ENCODE measurements around the gene PRDM2.

Gene PRDM2

DNA sequence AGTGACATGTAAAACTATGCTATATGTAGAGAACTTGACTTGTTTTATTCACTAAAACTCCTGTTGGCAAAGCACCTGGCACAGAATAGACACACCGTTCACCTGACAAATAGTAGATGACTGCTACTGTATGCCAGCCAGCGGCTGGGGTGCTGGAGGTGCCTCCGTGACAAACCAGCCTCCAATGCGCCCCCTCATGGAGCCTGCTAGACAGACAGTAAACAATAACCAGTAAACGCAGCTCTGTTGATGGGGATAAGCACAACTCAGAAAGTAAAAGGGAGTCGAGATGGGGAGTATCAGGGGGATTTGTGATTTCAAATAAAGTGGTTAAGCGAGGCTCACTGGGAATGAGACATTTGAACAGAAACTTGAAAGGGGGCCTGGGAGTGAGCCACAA, 107.2 kb downstream of the PRDM2 start:
- H3K9me3 ChIP-seq (replicated peaks; ENCODE audit: insufficient read depth, low read length): no peaks in the 10 kb centered on the region
- H4K20me1 ChIP-seq (ENCODE audit: insufficient read depth, low read length): no peaks in the 10 kb centered on the region
- DNase-seq: no peak
- H3F3A ChIP-seq (ENCODE audit: insufficient read depth, low read length): no peaks in the 10 kb centered on the region
- no peaks in the 10 kb centered on the region for H3K9me2 ChIP-seq (replicated peaks; ENCODE audit: insufficient read depth, low read length)
- no peak overlapping the region for H2AFZ ChIP-seq (ENCODE audit: low read length)
- no peak for TF ChIP-seq EZH2phosphoT487 (IDR thresholded peaks at IDR 0.05; ENCODE audit: low read length)
- TF ChIP-seq, protein P1, sequence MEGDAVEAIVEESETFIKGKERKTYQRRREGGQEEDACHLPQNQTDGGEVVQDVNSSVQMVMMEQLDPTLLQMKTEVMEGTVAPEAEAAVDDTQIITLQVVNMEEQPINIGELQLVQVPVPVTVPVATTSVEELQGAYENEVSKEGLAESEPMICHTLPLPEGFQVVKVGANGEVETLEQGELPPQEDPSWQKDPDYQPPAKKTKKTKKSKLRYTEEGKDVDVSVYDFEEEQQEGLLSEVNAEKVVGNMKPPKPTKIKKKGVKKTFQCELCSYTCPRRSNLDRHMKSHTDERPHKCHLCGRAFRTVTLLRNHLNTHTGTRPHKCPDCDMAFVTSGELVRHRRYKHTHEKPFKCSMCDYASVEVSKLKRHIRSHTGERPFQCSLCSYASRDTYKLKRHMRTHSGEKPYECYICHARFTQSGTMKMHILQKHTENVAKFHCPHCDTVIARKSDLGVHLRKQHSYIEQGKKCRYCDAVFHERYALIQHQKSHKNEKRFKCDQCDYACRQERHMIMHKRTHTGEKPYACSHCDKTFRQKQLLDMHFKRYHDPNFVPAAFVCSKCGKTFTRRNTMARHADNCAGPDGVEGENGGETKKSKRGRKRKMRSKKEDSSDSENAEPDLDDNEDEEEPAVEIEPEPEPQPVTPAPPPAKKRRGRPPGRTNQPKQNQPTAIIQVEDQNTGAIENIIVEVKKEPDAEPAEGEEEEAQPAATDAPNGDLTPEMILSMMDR (IDR thresholded peaks at IDR 0.05; ENCODE audit: low read length): no peak
- TF ChIP-seq EZH2 (optimal IDR thresholded peaks at IDR 0.05; ENCODE audit: low read depth, low read length): no peak
- H3K36me3 ChIP-seq (replicated peaks; ENCODE audit: insufficient read depth, low read length): no peaks in the 10 kb centered on the region
- H3K4me1 ChIP-seq (ENCODE audit: low read length): no peaks in the 10 kb centered on the region
- H3K4me2 ChIP-seq (ENCODE audit: low read depth, low read length): no peak overlapping the region
- H3K27me3 ChIP-seq (replicated peaks; ENCODE audit: insufficient read depth, low read length): no peaks in the 10 kb centered on the region
- no peak overlapping the region for H3K27ac ChIP-seq (ENCODE audit: low read length)
- H3K9ac ChIP-seq (ENCODE audit: low read length): no peak overlapping the region
- no peak overlapping the region for H3K4me3 ChIP-seq (ENCODE audit: low read length)
- H3K79me2 ChIP-seq (ENCODE audit: low read length): no peaks in the 10 kb centered on the region

DNA sequence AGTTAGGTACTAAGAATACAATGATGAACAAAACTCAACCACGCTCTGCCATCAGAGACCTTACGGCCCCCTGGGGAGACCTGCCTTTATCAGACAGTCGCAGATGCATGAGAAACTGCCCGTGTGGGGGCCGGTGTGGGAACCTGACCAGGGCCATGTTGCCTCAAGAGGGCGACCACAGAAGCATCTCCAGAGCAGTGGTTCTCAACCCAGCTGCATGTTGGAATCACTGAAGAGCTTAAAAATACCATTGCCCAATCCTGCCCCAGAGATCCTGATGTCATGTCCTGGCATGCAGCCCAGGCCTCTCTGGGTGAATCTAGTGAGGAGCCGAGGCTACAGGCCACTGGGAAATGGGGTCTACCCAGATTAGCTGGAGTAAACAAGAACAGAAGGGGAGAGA, 108.7 kb downstream of the PRDM2 start:
- Histone ChIP-seq H3K27ac (ENCODE audit: low read length) (no peak overlapping the region), H2AFZ (ENCODE audit: low read length) (no peak overlapping the region), H3K9ac (ENCODE audit: low read length) (no peak overlapping the region), H3K9me3 (replicated peaks; ENCODE audit: insufficient read depth, low read length) (no peaks in the 10 kb centered on the region), H3K27me3 (replicated peaks; ENCODE audit: insufficient read depth, low read length) (no peaks in the 10 kb centered on the region), H3K9me2 (replicated peaks; ENCODE audit: insufficient read depth, low read length) (no peaks in the 10 kb centered on the region), H3K36me3 (replicated peaks; ENCODE audit: insufficient read depth, low read length) (no peaks in the 10 kb centered on the region), H3K4me2 (ENCODE audit: low read depth, low read length) (no peak overlapping the region), H4K20me1 (ENCODE audit: insufficient read depth, low read length) (no peaks in the 10 kb centered on the region), H3K4me3 (ENCODE audit: low read length) (no peak overlapping the region), H3K79me2 (ENCODE audit: low read length) (no peaks in the 10 kb centered on the region), H3F3A (ENCODE audit: insufficient read depth, low read length) (no peaks in the 10 kb centered on the region), H3K4me1 (ENCODE audit: low read length) (no peaks in the 10 kb centered on the region)
- DNase-seq: no peak
- no peak for TF ChIP-seq EZH2 (optimal IDR thresholded peaks at IDR 0.05; ENCODE audit: low read depth, low read length)
- TF ChIP-seq, protein P1 (IDR thresholded peaks at IDR 0.05; ENCODE audit: low read length): no peak
- TF ChIP-seq EZH2phosphoT487 (IDR thresholded peaks at IDR 0.05; ENCODE audit: low read length): no peak

GRCh38 chr1:13809461-13810159, 109.6 kb downstream of the PRDM2 start:
- no peaks in the 10 kb centered on the region for H3K9me2 ChIP-seq (replicated peaks; ENCODE audit: insufficient read depth, low read length)
- TF ChIP-seq EZH2 (optimal IDR thresholded peaks at IDR 0.05; ENCODE audit: low read depth, low read length): no peak
- TF ChIP-seq EZH2phosphoT487 (IDR thresholded peaks at IDR 0.05; ENCODE audit: low read length): no peak
- TF ChIP-seq, protein P1 (IDR thresholded peaks at IDR 0.05; ENCODE audit: low read length): no peak
- H4K20me1 ChIP-seq (ENCODE audit: insufficient read depth, low read length): no peaks in the 10 kb centered on the region
- H3K27ac ChIP-seq (ENCODE audit: low read length): no peak overlapping the region
- no peak for DNase-seq
- no peaks in the 10 kb centered on the region for H3K9me3 ChIP-seq (replicated peaks; ENCODE audit: insufficient read depth, low read length)
- no peak overlapping the region for H3K9ac ChIP-seq (ENCODE audit: low read length)
- no peaks in the 10 kb centered on the region for H3K79me2 ChIP-seq (ENCODE audit: low read length)
- H3K36me3 ChIP-seq (replicated peaks; ENCODE audit: insufficient read depth, low read length): no peaks in the 10 kb centered on the region
- no peaks in the 10 kb centered on the region for H3K4me1 ChIP-seq (ENCODE audit: low read length)
- no peak overlapping the region for H3K4me2 ChIP-seq (ENCODE audit: low read depth, low read length)
- no peak overlapping the region for H3K4me3 ChIP-seq (ENCODE audit: low read length)
- no peaks in the 10 kb centered on the region for H3F3A ChIP-seq (ENCODE audit: insufficient read depth, low read length)
- no peaks in the 10 kb centered on the region for H3K27me3 ChIP-seq (replicated peaks; ENCODE audit: insufficient read depth, low read length)
- H2AFZ ChIP-seq (ENCODE audit: low read length): no peak overlapping the region
